H1 (cell line): ENCODE measurements around the gene MGAT4D. TPM values are rescaled to one million over a fixed set of nuclear protein-coding genes. Genes with fewer than 3 reads are reported as not detected.

Experiments
- MAX ChIP-seq: IDR thresholded peaks from 2 replicates; pipeline ENCODE4 v1.6.1; 2012; ENCODE audit warnings: inconsistent platforms
- polyA plus RNA-seq, 7 experiments: library from polyadenylated mRNA; depleted of rRNA in 3 of 7; stranded (reverse) in 5 of 7; unstranded in 2 of 7; fragments of >200 nt in 5 of 7; fragments of 200-250 nt in 2 of 7; gene quantifications; 1 replicate in 5 of 7; 2 replicates in 1 of 7; 4 replicates in 1 of 7; pipeline versions ENCODE4 v1.2.1 to v1.2.3, GENCODE V29; 2011 to 2013; ENCODE audit warnings: missing spikeins in 2 of 7, mixed read lengths in 2 of 7
- total RNA-seq: library from RNA; stranded (reverse); fragmentation: NEBNext Ultra II Directional; extraction: Animal tissue kit (Norgen Biotek cat#: 25700); gene quantifications from 2 replicates; pipeline ENCODE4 v1.2.1, GENCODE V29; 2021

The MGAT4D gene
- total and polyA plus RNA-seq, 2 of the 8 experiments (the other 6 are each of a cell fraction or from before 2014, with no cell fraction given), result not detected

GRCh38 chr4:140523857-140524742, 26.0 kb upstream of the MGAT4D start, which contains the start of gene ELMOD2 (continued):
- peak; percentile 51 for TF ChIP-seq MAX
